DND-41 (cell line): ENCODE results near the gene LRRC8D.

Source experiments
- CTCF ChIP-seq: IDR thresholded peaks from 2 replicates; pipeline ENCODE4 v1.5.1; 2012; ENCODE audit warnings: borderline replicate concordance, low read length, moderate library complexity, mild to moderate bottlenecking; ENCODE audit not compliant: poor library complexity, severe bottlenecking; ENCODE audit errors: extremely low read depth
- EZH2 ChIP-seq: IDR thresholded peaks from 3 replicates; pipeline ENCODE4 v1.6.1; 2012; ENCODE audit warnings: borderline replicate concordance, low read depth, mild to moderate bottlenecking, moderate library complexity, low read length, inconsistent platforms; ENCODE audit not compliant: severe bottlenecking

DNA sequence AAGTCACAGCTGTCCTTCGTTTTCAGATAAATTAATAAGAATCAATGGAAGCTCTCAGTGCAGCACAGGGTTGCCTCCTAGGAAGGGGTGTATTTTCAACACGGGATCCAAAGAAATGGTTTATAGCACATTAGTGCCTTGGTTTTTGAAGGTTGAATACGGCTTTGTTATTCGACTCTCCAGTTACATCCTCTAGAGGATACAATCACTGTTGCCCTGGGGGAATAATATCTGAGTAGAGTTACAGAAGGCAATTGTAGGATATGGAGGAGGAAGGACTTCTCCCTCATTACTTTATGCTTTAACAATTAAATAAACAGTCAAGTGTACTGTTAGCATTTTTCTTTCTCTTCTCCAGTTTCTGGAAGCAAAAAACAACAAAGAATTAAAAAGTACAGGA, 159.8 kb downstream of the LRRC8D start:
- TF ChIP-seq CTCF (no peak), EZH2 (no peak)
